Ascending aorta (tissue), 2 donors: ENCODE data around the gene SLC25A18. TPM values are rescaled to one million over a fixed set of nuclear protein-coding genes. Genes with fewer than 3 reads are reported as not detected.

Experiments
- DNase-seq, 2 donors: peaks; one replicate each; pipeline ENCODE4 v3.0.0-alpha.2; 2019; ENCODE audit warnings: low spot score in 2 of 2
- H3K27ac ChIP-seq, 2 donors: fragments of 200-600 bp; sonication (generic); one replicate each; pipeline ENCODE4 v1.5.1; 2016 to 2017; ENCODE audit warnings: mild to moderate bottlenecking in 1 of 2
- H3K27me3 ChIP-seq: fragments of 200-600 bp; sonication (generic); one replicate; pipeline ENCODE4 v1.5.1; 2017
- H3K36me3 ChIP-seq, 2 donors: fragments of 200-600 bp; sonication (generic); one replicate each; pipeline ENCODE4 v1.5.1; 2016
- H3K4me1 ChIP-seq, 2 donors: fragments of 200-600 bp; sonication (generic); one replicate each; pipeline ENCODE4 v1.5.1; 2016 to 2017; ENCODE audit warnings: mild to moderate bottlenecking in 1 of 2
- H3K4me3 ChIP-seq, 2 donors: fragments of 200-600 bp; sonication (generic); one replicate each; pipeline ENCODE4 v1.5.1; 2016 to 2017; ENCODE audit warnings: mild to moderate bottlenecking in 1 of 2
- H3K9me3 ChIP-seq, 2 donors: fragments of 200-600 bp; sonication (generic); one replicate each; pipeline ENCODE4 v1.5.1; 2016
- intact Hi-C: fragments of 100-400 bp; cut with DNase I; formaldehyde crosslinking; loops from one replicate; pipeline ENCODE4 v1.15.1; 2023
- total RNA-seq: library from RNA; depleted of rRNA; stranded (reverse); fragments of >200 nt; gene quantifications from one replicate; pipeline ENCODE4 v1.1.0, GENCODE V29; 2016
- TF ChIP-seq, protein P1 (sequence below), 3 experiments: fragments of 200-600 bp in 2 of 3; fragments of 450-650 bp in 1 of 3; sonication (generic) in 2 of 3; IDR thresholded peaks; one replicate each; pipeline ENCODE4 v1.5.1; 2016 to 2019; ENCODE audit warnings: antibody characterized with exemption in 3 of 3, mild to moderate bottlenecking in 1 of 3, moderate library complexity in 1 of 3

Gene SLC25A18
- total RNA-seq, 1 donor from 2014 or later = not detected

DNA sequence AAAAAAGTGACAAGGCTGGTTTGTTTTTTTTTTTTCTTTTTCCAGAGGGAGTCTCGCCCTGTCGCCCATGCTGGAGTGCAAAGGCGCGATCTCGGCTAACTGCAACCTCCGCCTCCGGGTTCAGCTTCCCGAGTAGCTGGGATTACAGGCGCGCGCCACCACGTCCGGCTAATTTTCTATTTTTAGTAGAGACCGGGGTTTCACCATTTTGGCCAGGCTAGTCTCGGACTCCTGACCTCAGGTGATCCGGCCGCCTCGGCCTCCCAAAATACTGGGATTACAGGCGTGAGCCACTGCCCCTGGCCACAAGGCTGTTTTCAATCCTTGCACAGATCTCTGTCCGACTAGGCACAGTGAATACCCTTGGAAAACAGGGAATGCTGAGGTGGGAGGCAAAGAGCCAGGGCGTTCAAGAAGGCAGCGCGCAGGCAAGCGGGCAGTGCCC, 64.7 kb downstream of the SLC25A18 start:
- Histone ChIP-seq H3K27me3 (no peaks in the 10 kb centered on the region), H3K27ac (peak overlapping the region; percentile 86 to 92), H3K4me3 (peak overlapping the region; percentile 94 to 95), H3K36me3 (peaks cover 0 to 15% of the 10 kb centered on the region in 2 donors), H3K4me1 (peaks cover 13% of the 10 kb centered on the region in 2 donors), H3K9me3 (no peaks in the 10 kb centered on the region)
- intact Hi-C loops = loop anchor here (1.0 to 5.0 kb wide), 4 partner anchors 10 to 429 kb away; partner anchors contain the start of gene BCL2L13
- TF ChIP-seq, protein P1, sequence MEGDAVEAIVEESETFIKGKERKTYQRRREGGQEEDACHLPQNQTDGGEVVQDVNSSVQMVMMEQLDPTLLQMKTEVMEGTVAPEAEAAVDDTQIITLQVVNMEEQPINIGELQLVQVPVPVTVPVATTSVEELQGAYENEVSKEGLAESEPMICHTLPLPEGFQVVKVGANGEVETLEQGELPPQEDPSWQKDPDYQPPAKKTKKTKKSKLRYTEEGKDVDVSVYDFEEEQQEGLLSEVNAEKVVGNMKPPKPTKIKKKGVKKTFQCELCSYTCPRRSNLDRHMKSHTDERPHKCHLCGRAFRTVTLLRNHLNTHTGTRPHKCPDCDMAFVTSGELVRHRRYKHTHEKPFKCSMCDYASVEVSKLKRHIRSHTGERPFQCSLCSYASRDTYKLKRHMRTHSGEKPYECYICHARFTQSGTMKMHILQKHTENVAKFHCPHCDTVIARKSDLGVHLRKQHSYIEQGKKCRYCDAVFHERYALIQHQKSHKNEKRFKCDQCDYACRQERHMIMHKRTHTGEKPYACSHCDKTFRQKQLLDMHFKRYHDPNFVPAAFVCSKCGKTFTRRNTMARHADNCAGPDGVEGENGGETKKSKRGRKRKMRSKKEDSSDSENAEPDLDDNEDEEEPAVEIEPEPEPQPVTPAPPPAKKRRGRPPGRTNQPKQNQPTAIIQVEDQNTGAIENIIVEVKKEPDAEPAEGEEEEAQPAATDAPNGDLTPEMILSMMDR (IDR thresholded peaks at IDR 0.05) = no peak
- DNase-seq = no peak

DNA sequence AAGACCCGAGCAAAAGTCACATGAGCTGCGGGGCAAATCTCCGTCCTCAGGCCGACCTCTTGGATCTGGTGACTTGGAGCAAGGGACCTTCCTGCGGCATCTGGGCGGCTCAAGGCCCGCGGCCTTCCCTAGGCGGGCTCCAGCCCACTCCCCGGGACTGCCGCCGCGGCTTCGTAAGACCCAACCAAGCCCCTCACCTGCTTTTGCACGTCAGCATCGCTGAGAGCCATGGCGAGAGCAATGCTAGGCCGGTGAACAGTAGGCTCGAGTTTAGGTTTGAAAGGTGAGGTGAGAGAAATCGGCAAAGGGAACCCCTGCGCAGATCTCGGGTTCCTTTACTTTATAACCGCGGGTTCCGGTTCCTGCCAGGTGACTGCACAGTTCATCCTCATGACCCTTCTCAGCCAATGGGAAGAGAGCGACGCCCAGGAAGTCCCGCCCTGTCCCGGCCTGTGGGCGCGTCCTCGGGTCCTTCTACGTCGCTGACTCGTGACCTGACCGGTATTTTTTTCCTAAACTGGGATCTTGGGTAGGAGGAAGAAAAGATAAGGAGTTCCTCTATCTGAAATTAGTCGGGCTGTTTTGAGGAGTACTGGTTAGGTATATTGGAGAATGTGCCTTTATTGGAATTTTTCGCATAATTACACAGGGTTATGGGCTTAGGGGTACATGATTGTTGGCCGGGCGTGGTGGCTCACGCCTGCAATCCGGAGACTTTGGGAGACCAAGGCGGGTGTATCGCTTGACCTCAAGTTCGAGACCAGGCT, 65.3 kb downstream of the SLC25A18 start, which contains the start of gene ATP6V1E1:
Gene ATP6V1E1, minus strand, starts transcription at position 344 of the 767 bp plus-strand sequence. Its CDS starts 114 bp downstream, at position 230.
- H3K36me3 ChIP-seq = peaks cover 0 to 12% of the 10 kb centered on the region in 2 donors
- no peaks in the 10 kb centered on the region for H3K27me3 ChIP-seq
- peaks cover 13% of the 10 kb centered on the region in 2 donors for H3K4me1 ChIP-seq
- DNase-seq = peak; percentile 90 to 98
- peak within 1 kb of the TSS; percentile 94 to 95 for H3K4me3 ChIP-seq
- no peaks in the 10 kb centered on the region for H3K9me3 ChIP-seq
- intact Hi-C loops = loop anchor here (1.0 to 5.0 kb wide), 4 partner anchors 10 to 429 kb away; partner anchors contain the start of gene BCL2L13
- H3K27ac ChIP-seq = peak within 1 kb of the TSS; percentile 86 to 92
- TF ChIP-seq, protein P1 (IDR thresholded peaks at IDR 0.05) = no peak

DNA sequence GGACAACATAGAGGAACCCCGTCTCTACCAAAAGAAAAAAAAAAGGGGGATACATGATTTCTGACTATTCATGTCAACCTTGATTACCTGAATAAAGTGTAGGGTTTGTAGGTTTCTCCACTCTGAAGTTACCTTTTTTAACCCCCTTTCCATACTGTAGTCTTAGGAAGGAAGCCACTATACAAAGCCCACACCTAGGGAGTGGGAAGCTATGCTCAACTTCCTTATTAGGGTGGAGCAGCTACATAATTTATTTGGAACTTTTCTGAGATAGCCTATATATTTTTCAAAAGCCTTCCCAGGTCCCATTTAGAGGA, 65.8 kb downstream of the SLC25A18 start:
- peak overlapping the region; percentile 86 to 92 for H3K27ac ChIP-seq
- no peaks in the 10 kb centered on the region for H3K27me3 ChIP-seq
- peaks cover 0 to 10% of the 10 kb centered on the region in 2 donors for H3K36me3 ChIP-seq
- H3K4me1 ChIP-seq = peaks cover 13% of the 10 kb centered on the region in 2 donors
- TF ChIP-seq, protein P1 (IDR thresholded peaks at IDR 0.05) = no peak
- no peak for DNase-seq
- H3K9me3 ChIP-seq = no peaks in the 10 kb centered on the region
- intact Hi-C loops = loop anchor here (5.0 kb wide), 3 partner anchors 57 to 428 kb away; no protein-coding TSS in a partner anchor
- H3K4me3 ChIP-seq = peak overlapping the region; percentile 94 to 95

DNA sequence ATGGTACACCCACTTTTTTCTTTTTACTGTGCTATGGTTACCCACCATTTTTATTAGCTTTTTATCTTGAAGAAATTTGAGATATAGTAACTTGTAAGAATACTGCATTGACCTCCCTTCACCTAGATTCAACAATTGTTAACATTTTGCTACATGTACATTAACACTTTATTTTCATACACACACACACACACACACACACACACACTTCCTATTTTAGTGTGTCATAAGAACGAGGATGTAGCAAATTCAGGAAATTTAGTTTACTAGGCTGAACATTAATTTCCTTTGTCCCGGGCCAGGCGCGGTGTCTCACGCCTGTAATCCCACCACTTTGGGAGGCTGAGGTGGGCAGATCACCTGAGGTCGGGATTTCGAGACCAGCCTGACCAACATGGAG, 66.3 kb downstream of the SLC25A18 start:
- Histone ChIP-seq H3K27me3 (no peaks in the 10 kb centered on the region), H3K27ac (peak overlapping the region in 1 of 2 donors; percentile 92), H3K4me1 (peaks cover 13% of the 10 kb centered on the region in 2 donors), H3K9me3 (no peaks in the 10 kb centered on the region), H3K4me3 (peak overlapping the region in 1 of 2 donors; percentile 95), H3K36me3 (peaks cover 0 to 5% of the 10 kb centered on the region in 2 donors)
- no peak for DNase-seq
- TF ChIP-seq, protein P1 (IDR thresholded peaks at IDR 0.05) = no peak
- intact Hi-C loops = loop anchor here (5.0 kb wide), 3 partner anchors 57 to 428 kb away; no protein-coding TSS in a partner anchor

DNA sequence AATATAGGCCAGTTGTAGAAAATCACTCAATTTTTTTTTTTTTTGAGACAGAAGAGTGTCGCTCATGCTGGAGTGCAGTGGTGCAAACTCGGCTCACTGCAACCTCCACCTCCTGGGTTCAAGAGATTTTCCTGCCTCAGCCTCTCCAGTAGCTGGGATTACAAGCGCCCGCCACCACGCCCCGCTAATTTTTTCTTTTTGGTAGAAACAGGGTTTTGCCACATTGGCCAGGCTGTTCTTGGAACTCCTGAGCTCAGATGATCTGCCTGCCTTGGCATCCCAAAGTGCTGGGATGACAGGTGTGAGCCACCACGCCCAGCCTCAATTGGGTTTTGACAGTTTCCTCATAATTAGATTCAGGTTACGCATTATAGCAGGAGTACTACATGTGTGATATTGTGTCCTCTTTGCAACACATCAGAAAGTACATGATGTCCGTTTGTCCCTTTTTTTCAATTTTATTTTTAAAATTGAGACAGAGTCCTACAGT, 67.8 kb downstream of the SLC25A18 start:
- Histone ChIP-seq H3K27ac (no peak overlapping the region), H3K36me3 (no peaks in the 10 kb centered on the region), H3K4me1 (peaks cover 13% of the 10 kb centered on the region in 2 donors), H3K27me3 (no peaks in the 10 kb centered on the region), H3K9me3 (no peaks in the 10 kb centered on the region), H3K4me3 (no peak overlapping the region)
- intact Hi-C loops = no loop called here
- DNase-seq = no peak
- TF ChIP-seq, protein P1 (IDR thresholded peaks at IDR 0.05) = no peak
